ENCODE data around the gene FLNB.

Gene FLNB

GRCh38 chr3:58204720-58205119 lies 196.5 kb downstream of the FLNB start:
- no peak for DNase-seq
- H3K9me3 Mint-ChIP-seq: peaks cover 4% of the 10 kb centered on the region
- H3K4me1 Mint-ChIP-seq: peaks cover 24% of the 10 kb centered on the region
- H3K4me3 Mint-ChIP-seq: no peak overlapping the region
- no peak overlapping the region for H3K27ac Mint-ChIP-seq
- peaks cover 39% of the 10 kb centered on the region for H3K27me3 Mint-ChIP-seq (ENCODE audit: low read depth, poor library complexity)
- H3K36me3 Mint-ChIP-seq (ENCODE audit: low read depth): no peaks in the 10 kb centered on the region
- no peak for TF ChIP-seq CTCF (IDR thresholded peaks at IDR 0.05)

- TF ChIP-seq CTCF (IDR thresholded peaks at IDR 0.05): no peak
- Mint-ChIP-seq H3K4me1 (peaks cover 16% of the 10 kb centered on the region), H3K36me3 (ENCODE audit: low read depth) (no peaks in the 10 kb centered on the region), H3K9me3 (peaks cover 4% of the 10 kb centered on the region), H3K27me3 (ENCODE audit: low read depth, poor library complexity) (peaks cover 48% of the 10 kb centered on the region), H3K4me3 (no peak overlapping the region), H3K27ac (no peak overlapping the region)
- DNase-seq: no peak
Measured at GRCh38 chr3:58205981-58206380, 197.8 kb downstream of the FLNB start.

GRCh38 chr3:58206406-58207011 lies 198.3 kb downstream of the FLNB start:
- peaks cover 51% of the 10 kb centered on the region for H3K27me3 Mint-ChIP-seq (ENCODE audit: low read depth, poor library complexity)
- peaks cover 11% of the 10 kb centered on the region for H3K4me1 Mint-ChIP-seq
- no peaks in the 10 kb centered on the region for H3K36me3 Mint-ChIP-seq (ENCODE audit: low read depth)
- TF ChIP-seq CTCF (IDR thresholded peaks at IDR 0.05): no peak
- peaks cover 4% of the 10 kb centered on the region for H3K9me3 Mint-ChIP-seq
- no peak overlapping the region for H3K27ac Mint-ChIP-seq
- no peak overlapping the region for H3K4me3 Mint-ChIP-seq
- no peak for DNase-seq

GRCh38 chr3:58207954-58208353 lies 199.7 kb downstream of the FLNB start:
- Mint-ChIP-seq H3K9me3 (peaks cover 4% of the 10 kb centered on the region), H3K27me3 (ENCODE audit: low read depth, poor library complexity) (peaks cover 51% of the 10 kb centered on the region), H3K36me3 (ENCODE audit: low read depth) (no peaks in the 10 kb centered on the region), H3K27ac (no peak overlapping the region), H3K4me1 (peaks cover 5% of the 10 kb centered on the region), H3K4me3 (no peak overlapping the region)
- TF ChIP-seq CTCF (IDR thresholded peaks at IDR 0.05): no peak
- DNase-seq: no peak

- H3K27ac Mint-ChIP-seq: peak overlapping the region; percentile 26
- TF ChIP-seq CTCF (IDR thresholded peaks at IDR 0.05): no peak
Measured at GRCh38 chr3:58209933-58210332, 201.7 kb downstream of the FLNB start.

GRCh38 chr3:58210761-58211460 lies 202.7 kb downstream of the FLNB start, which contains the start of gene DNASE1L3:
TSS of gene DNASE1L3 (minus strand) at chr3:58210972. CDS start at chr3:58210906, 66 bp downstream.
- H3K27me3 Mint-ChIP-seq (ENCODE audit: low read depth, poor library complexity): peaks cover 44% of the 10 kb centered on the region
- no peaks in the 10 kb centered on the region for H3K36me3 Mint-ChIP-seq (ENCODE audit: low read depth)
- H3K9me3 Mint-ChIP-seq: no peaks in the 10 kb centered on the region
- no peak for TF ChIP-seq CTCF (IDR thresholded peaks at IDR 0.05)
- peak within 1 kb of the TSS; percentile 26 for H3K27ac Mint-ChIP-seq
- no peak within 1 kb of the TSS for H3K4me3 Mint-ChIP-seq
- no peak for DNase-seq
- H3K4me1 Mint-ChIP-seq: peaks cover 12% of the 10 kb centered on the region

More at GRCh38 chr3:58209933-58210332, 201.7 kb downstream of the FLNB start:
- H3K27me3 Mint-ChIP-seq (ENCODE audit: low read depth, poor library complexity): peaks cover 51% of the 10 kb centered on the region
- no peak overlapping the region for H3K4me3 Mint-ChIP-seq
- peaks cover 7% of the 10 kb centered on the region for H3K4me1 Mint-ChIP-seq
- H3K36me3 Mint-ChIP-seq (ENCODE audit: low read depth): no peaks in the 10 kb centered on the region
- no peak for DNase-seq
- no peaks in the 10 kb centered on the region for H3K9me3 Mint-ChIP-seq
